ENCODE data around the gene PANX2.

GRCh38 chr22:50219800-50220602, 49.5 kb downstream of the PANX2 start:
- TF ChIP-seq, protein P1, sequence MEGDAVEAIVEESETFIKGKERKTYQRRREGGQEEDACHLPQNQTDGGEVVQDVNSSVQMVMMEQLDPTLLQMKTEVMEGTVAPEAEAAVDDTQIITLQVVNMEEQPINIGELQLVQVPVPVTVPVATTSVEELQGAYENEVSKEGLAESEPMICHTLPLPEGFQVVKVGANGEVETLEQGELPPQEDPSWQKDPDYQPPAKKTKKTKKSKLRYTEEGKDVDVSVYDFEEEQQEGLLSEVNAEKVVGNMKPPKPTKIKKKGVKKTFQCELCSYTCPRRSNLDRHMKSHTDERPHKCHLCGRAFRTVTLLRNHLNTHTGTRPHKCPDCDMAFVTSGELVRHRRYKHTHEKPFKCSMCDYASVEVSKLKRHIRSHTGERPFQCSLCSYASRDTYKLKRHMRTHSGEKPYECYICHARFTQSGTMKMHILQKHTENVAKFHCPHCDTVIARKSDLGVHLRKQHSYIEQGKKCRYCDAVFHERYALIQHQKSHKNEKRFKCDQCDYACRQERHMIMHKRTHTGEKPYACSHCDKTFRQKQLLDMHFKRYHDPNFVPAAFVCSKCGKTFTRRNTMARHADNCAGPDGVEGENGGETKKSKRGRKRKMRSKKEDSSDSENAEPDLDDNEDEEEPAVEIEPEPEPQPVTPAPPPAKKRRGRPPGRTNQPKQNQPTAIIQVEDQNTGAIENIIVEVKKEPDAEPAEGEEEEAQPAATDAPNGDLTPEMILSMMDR (IDR thresholded peaks at IDR 0.05): no peak
- TF ChIP-seq POLR2A (IDR thresholded peaks at IDR 0.05): no peak
